Measurements from ENCODE around the gene CYSTM1.

Gene CYSTM1

GRCh38 chr5:140135127-140135526, 39.9 kb upstream of the CYSTM1 start:
- no peak for FAIRE-seq
- no peak for DNase-seq (ENCODE audit: insufficient read length, low spot score)
- TF ChIP-seq PAX5 (IDR thresholded peaks at IDR 0.05; ENCODE audit: insufficient read depth, low read length, severe bottlenecking) (no peak), TAF1 (IDR thresholded peaks at IDR 0.05; ENCODE audit: low read depth, low read length) (no peak), POLR2AphosphoS5 (IDR thresholded peaks at IDR 0.05; ENCODE audit: low read depth, low read length) (no peak), POLR2A (IDR thresholded peaks at IDR 0.05; ENCODE audit: low read depth, low read length) (no peak), SPI1 (IDR thresholded peaks at IDR 0.05; ENCODE audit: low read depth, low read length) (no peak), POU2F2 (IDR thresholded peaks at IDR 0.05; ENCODE audit: low read depth, low read length) (no peak)

GRCh38 chr5:140136624-140137023, 38.4 kb upstream of the CYSTM1 start:
- FAIRE-seq (no peak), DNase-seq (ENCODE audit: insufficient read length, low spot score) (no peak)
- TF ChIP-seq SPI1 (IDR thresholded peaks at IDR 0.05; ENCODE audit: low read depth, low read length) (no peak), POLR2A (IDR thresholded peaks at IDR 0.05; ENCODE audit: low read depth, low read length) (no peak), POLR2AphosphoS5 (IDR thresholded peaks at IDR 0.05; ENCODE audit: low read depth, low read length) (no peak), TAF1 (IDR thresholded peaks at IDR 0.05; ENCODE audit: low read depth, low read length) (no peak), PAX5 (IDR thresholded peaks at IDR 0.05; ENCODE audit: insufficient read depth, low read length, severe bottlenecking) (no peak), POU2F2 (IDR thresholded peaks at IDR 0.05; ENCODE audit: low read depth, low read length) (no peak)

DNA sequence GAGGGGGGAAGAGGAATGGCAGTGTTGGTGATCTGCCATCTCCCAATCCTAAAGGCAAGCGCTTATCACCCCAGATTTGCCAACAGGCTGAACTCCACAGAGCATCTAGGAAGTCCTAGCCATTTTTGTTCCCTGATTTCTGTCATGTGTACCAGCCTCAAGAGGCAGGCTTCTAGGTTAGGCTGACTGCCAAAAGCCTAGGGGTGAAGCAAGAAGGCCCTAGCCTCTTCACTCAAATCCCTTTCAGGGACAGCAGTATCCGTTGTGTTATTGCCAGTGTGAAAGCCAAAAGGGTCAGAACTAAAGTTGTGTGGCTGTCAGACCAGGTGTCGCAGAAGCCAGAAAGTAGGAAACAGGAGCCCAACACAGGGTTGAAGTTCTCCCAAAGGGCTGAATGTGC, 34.6 kb upstream of the CYSTM1 start:
- TF ChIP-seq POU2F2 (IDR thresholded peaks at IDR 0.05; ENCODE audit: low read depth, low read length) (no peak), POLR2A (IDR thresholded peaks at IDR 0.05; ENCODE audit: low read depth, low read length) (no peak), SPI1 (IDR thresholded peaks at IDR 0.05; ENCODE audit: low read depth, low read length) (no peak), PAX5 (IDR thresholded peaks at IDR 0.05; ENCODE audit: insufficient read depth, low read length, severe bottlenecking) (no peak), TAF1 (IDR thresholded peaks at IDR 0.05; ENCODE audit: low read depth, low read length) (no peak), POLR2AphosphoS5 (IDR thresholded peaks at IDR 0.05; ENCODE audit: low read depth, low read length) (no peak)
- DNase-seq (ENCODE audit: insufficient read length, low spot score) (no peak), FAIRE-seq (no peak)

- FAIRE-seq = no peak
- TF ChIP-seq PAX5 (IDR thresholded peaks at IDR 0.05; ENCODE audit: insufficient read depth, low read length, severe bottlenecking) (no peak), POLR2AphosphoS5 (IDR thresholded peaks at IDR 0.05; ENCODE audit: low read depth, low read length) (no peak), SPI1 (IDR thresholded peaks at IDR 0.05; ENCODE audit: low read depth, low read length) (no peak), POU2F2 (IDR thresholded peaks at IDR 0.05; ENCODE audit: low read depth, low read length) (no peak), TAF1 (IDR thresholded peaks at IDR 0.05; ENCODE audit: low read depth, low read length) (no peak), POLR2A (IDR thresholded peaks at IDR 0.05; ENCODE audit: low read depth, low read length) (no peak)
- DNase-seq (ENCODE audit: insufficient read length, low spot score) = no peak
These were observed 33.7 kb upstream of the CYSTM1 start for GRCh38 chr5:140141241-140141640.

DNA sequence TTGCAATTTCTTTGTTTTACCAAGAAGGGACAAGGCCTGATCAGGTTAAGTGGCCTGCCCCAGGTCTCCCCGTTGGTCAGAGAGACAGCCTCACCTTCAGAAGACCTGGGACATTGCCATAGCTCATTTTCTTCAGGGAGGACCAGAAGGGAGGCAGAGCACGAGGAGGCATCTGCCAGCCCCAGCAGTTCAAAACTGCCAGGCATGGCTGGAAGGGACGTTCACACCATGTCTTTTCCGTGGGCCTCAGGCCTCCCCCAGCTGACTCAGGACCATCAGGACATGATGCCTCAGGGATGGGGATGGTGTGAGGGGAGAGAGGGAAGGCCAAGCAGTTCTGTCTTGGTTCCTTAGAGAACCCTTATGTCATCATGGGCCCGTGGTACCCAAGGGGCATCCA, 32.7 kb upstream of the CYSTM1 start:
- no peak for DNase-seq (ENCODE audit: insufficient read length, low spot score)
- no peak for TF ChIP-seq POLR2A (IDR thresholded peaks at IDR 0.05; ENCODE audit: low read depth, low read length)
- no peak for TF ChIP-seq POLR2AphosphoS5 (IDR thresholded peaks at IDR 0.05; ENCODE audit: low read depth, low read length)
- TF ChIP-seq POU2F2 (IDR thresholded peaks at IDR 0.05; ENCODE audit: low read depth, low read length) = no peak
- no peak for TF ChIP-seq PAX5 (IDR thresholded peaks at IDR 0.05; ENCODE audit: insufficient read depth, low read length, severe bottlenecking)
- TF ChIP-seq SPI1 (IDR thresholded peaks at IDR 0.05; ENCODE audit: low read depth, low read length) = no peak
- no peak for TF ChIP-seq TAF1 (IDR thresholded peaks at IDR 0.05; ENCODE audit: low read depth, low read length)
- FAIRE-seq = no peak

- no peak for TF ChIP-seq POU2F2 (IDR thresholded peaks at IDR 0.05; ENCODE audit: low read depth, low read length)
- TF ChIP-seq SPI1 (IDR thresholded peaks at IDR 0.05; ENCODE audit: low read depth, low read length) = no peak
- no peak for TF ChIP-seq POLR2AphosphoS5 (IDR thresholded peaks at IDR 0.05; ENCODE audit: low read depth, low read length)
- TF ChIP-seq TAF1 (IDR thresholded peaks at IDR 0.05; ENCODE audit: low read depth, low read length) = no peak
- no peak for TF ChIP-seq POLR2A (IDR thresholded peaks at IDR 0.05; ENCODE audit: low read depth, low read length)
- no peak for TF ChIP-seq PAX5 (IDR thresholded peaks at IDR 0.05; ENCODE audit: insufficient read depth, low read length, severe bottlenecking)
- DNase-seq (ENCODE audit: insufficient read length, low spot score) (no peak), FAIRE-seq (no peak)
These were observed 32.1 kb upstream of the CYSTM1 start for GRCh38 chr5:140142856-140143255.

DNA sequence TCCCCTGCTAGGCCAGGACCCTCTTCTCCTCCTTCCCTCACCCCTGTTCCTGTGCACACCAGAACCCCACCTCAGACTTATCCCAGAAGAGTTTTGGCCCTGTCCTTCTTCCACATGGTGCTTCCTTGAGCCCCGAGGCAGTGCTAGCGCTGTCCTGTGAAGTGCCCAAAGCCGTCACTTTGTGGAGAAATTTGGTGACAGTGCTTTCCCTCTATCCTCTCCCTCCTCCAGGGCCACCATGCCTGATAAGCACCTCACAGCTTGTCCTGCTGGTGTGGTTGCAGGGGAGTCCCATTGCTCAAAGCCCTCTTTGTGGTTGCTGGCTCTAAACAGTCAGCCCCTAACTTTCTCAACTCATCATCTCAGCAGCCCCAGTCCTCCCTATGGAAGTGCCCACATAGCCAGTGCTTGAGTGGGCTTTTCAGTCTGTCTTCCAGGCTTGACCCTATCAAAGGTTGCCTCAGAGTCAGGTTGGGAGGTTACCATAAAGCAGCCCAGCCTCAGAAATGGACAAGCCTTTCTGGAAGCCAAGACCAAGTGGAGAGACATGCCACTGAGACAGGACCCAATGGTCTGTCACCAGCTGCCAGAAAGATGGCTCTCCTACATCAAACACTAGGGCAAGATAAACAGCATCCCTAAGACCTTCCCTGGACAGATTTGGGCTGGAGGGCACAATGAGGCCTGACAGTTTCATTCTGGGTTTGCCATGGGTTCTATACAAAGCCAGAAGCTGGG, 31.3 kb upstream of the CYSTM1 start:
- FAIRE-seq (no peak), DNase-seq (ENCODE audit: insufficient read length, low spot score) (no peak)
- TF ChIP-seq POLR2AphosphoS5 (IDR thresholded peaks at IDR 0.05; ENCODE audit: low read depth, low read length) = no peak
- TF ChIP-seq POLR2A (IDR thresholded peaks at IDR 0.05; ENCODE audit: low read depth, low read length) = no peak
- TF ChIP-seq PAX5 (IDR thresholded peaks at IDR 0.05; ENCODE audit: insufficient read depth, low read length, severe bottlenecking) = no peak
- no peak for TF ChIP-seq POU2F2 (IDR thresholded peaks at IDR 0.05; ENCODE audit: low read depth, low read length)
- TF ChIP-seq TAF1 (IDR thresholded peaks at IDR 0.05; ENCODE audit: low read depth, low read length) = no peak
- no peak for TF ChIP-seq SPI1 (IDR thresholded peaks at IDR 0.05; ENCODE audit: low read depth, low read length)

DNA sequence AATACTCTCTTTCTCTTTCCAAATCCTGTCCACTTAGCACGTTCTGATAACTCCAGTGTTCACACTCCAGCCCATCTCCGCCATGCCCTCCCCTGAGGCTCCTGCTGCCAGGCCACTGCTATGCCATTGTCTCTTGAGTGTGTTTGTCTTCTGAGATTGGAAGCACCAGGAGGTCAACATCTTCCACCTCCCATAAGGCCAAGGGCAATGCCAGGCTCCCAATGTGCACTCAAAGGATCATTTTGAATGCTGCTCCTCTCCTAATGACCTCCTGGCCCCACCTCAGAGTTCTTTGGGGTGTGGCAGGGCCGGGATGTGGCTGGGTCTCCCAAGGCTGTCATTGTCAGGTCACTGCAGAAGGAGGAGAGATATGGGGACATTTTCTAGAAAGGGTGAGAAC, 29.7 kb upstream of the CYSTM1 start:
- DNase-seq (ENCODE audit: insufficient read length, low spot score) (no peak), FAIRE-seq (no peak)

GRCh38 chr5:140145818-140146522, 29.0 kb upstream of the CYSTM1 start:
- TF ChIP-seq TAF1 (IDR thresholded peaks at IDR 0.05; ENCODE audit: low read depth, low read length) = no peak
- no peak for TF ChIP-seq POU2F2 (IDR thresholded peaks at IDR 0.05; ENCODE audit: low read depth, low read length)
- no peak for TF ChIP-seq SPI1 (IDR thresholded peaks at IDR 0.05; ENCODE audit: low read depth, low read length)
- TF ChIP-seq PAX5 (IDR thresholded peaks at IDR 0.05; ENCODE audit: insufficient read depth, low read length, severe bottlenecking) = no peak
- no peak for TF ChIP-seq POLR2AphosphoS5 (IDR thresholded peaks at IDR 0.05; ENCODE audit: low read depth, low read length)
- TF ChIP-seq POLR2A (IDR thresholded peaks at IDR 0.05; ENCODE audit: low read depth, low read length) = no peak
- peak; percentile 77 for DNase-seq (ENCODE audit: insufficient read length, low spot score)
- peak; percentile 40 for FAIRE-seq

More for the DNA sequence above, 29.7 kb upstream of the CYSTM1 start:
- TF ChIP-seq POLR2A (IDR thresholded peaks at IDR 0.05; ENCODE audit: low read depth, low read length) (no peak), POU2F2 (IDR thresholded peaks at IDR 0.05; ENCODE audit: low read depth, low read length) (no peak), PAX5 (IDR thresholded peaks at IDR 0.05; ENCODE audit: insufficient read depth, low read length, severe bottlenecking) (no peak), SPI1 (IDR thresholded peaks at IDR 0.05; ENCODE audit: low read depth, low read length) (no peak), TAF1 (IDR thresholded peaks at IDR 0.05; ENCODE audit: low read depth, low read length) (no peak), POLR2AphosphoS5 (IDR thresholded peaks at IDR 0.05; ENCODE audit: low read depth, low read length) (no peak)
